Kidney (tissue), 14 donors: Measurements from ENCODE around the gene MCRS1. TPM values are rescaled to one million over a fixed set of nuclear protein-coding genes. Genes with fewer than 3 reads are reported as not detected.

Experiments used
- DNase-seq, 5 donors: peaks; one replicate each; pipeline ENCODE4 v3.0.0-alpha.2; 2013 to 2020
- FAIRE-seq: peaks from 2 replicates; lab custom pipeline; 2012; peaks lifted over from hg19 to GRCh38; lab: Jason Lieb, UNC
- H3K27ac ChIP-seq, 2 donors: one replicate each; pipeline ENCODE4 v1.7.0; 2013; ENCODE audit warnings: low read depth in 2 of 2, low read length in 2 of 2, inconsistent platforms in 1 of 2
- H3K27me3 ChIP-seq: one replicate; pipeline ENCODE4 v1.7.1; 2013; ENCODE audit warnings: low read length, inconsistent platforms; ENCODE audit not compliant: control insufficient read depth, insufficient read depth
- H3K36me3 ChIP-seq, 3 donors: one replicate each; pipeline versions ENCODE4 v1.7.0 to v1.7.1; 2013; ENCODE audit warnings: low read length in 3 of 3, control low read depth in 1 of 3, inconsistent platforms in 1 of 3; ENCODE audit not compliant: insufficient read depth in 3 of 3, control insufficient read depth in 2 of 3
- H3K4me1 ChIP-seq, 3 donors: one replicate each; pipeline versions ENCODE4 v1.7.0 to v1.7.1; 2013; ENCODE audit warnings: low read length in 3 of 3, inconsistent platforms in 1 of 3, low read depth in 1 of 3; ENCODE audit not compliant: control insufficient read depth in 2 of 3, insufficient read depth in 2 of 3
- H3K4me3 ChIP-seq, 3 donors: one replicate each; pipeline versions ENCODE4 v1.7.0 to v1.8.1; 2013; ENCODE audit warnings: low read length in 3 of 3, control low read depth in 1 of 3, inconsistent platforms in 1 of 3
- H3K9ac ChIP-seq, 3 donors: one replicate each; pipeline versions ENCODE4 v1.7.0 to v1.7.1; 2013; ENCODE audit warnings: low read length in 3 of 3, control low read depth in 1 of 3, inconsistent platforms in 1 of 3
- H3K9me3 ChIP-seq, 3 donors: one replicate each; pipeline versions ENCODE4 v1.7.0 to v1.7.1; 2013; ENCODE audit warnings: low read length in 3 of 3, control low read depth in 1 of 3, inconsistent platforms in 1 of 3; ENCODE audit not compliant: control insufficient read depth in 2 of 3, insufficient read depth in 1 of 3
- CTCF ChIP-seq: IDR thresholded peaks from 3 replicates; pipeline ENCODE4 v1.5.1; 2012; ENCODE audit warnings: mild to moderate bottlenecking, moderate library complexity, borderline replicate concordance; ENCODE audit not compliant: insufficient read depth; ENCODE audit errors: extremely low read depth
- intact Hi-C: fragments of 100-400 bp; cut with DNase I; formaldehyde crosslinking; loops from one replicate; pipeline ENCODE4 v1.11.1; 2022
- polyA plus RNA-seq: library from polyadenylated mRNA; stranded (reverse); fragments of 350-450 nt; fragmentation: Illumina TruSeq; extraction: RNeasy Lipid Tissue Mini Kit (QIAGEN cat#74804); gene quantifications from one replicate; pipeline ENCODE4 v1.2.3, GENCODE V29; 2014; ENCODE audit warnings: low read depth, low replicate concordance; ENCODE audit not compliant: insufficient read depth
- total RNA-seq: library from RNA; stranded (reverse); fragmentation: NEBNext Ultra II Directional; extraction: Animal tissue kit (Norgen Biotek cat#: 25700); gene quantifications from one replicate; pipeline ENCODE4 v1.2.1, GENCODE V29; 2021
- donor health status: control.
- donor health status: control.
- donor health status: control.
- donor health status: control.
- donor health status: control.
- donor health status: DM: yes; HTN: yes; CAD: no.
- donor health status: Normal renal cell carcinoma (clear cell type).

The MCRS1 gene
- total and polyA plus RNA-seq, 2 donors from 2014 or later: 60.4 to 66.8 TPM

GRCh38 chr12:49549735-49550692 is 17.9 kb downstream of the MCRS1 start:
- H3K36me3 ChIP-seq: no peaks in the 10 kb centered on the region
- intact Hi-C loops: no loop called here
- TF ChIP-seq CTCF: no peak
- peaks cover 0 to 11% (median 0%) of the 10 kb centered on the region in 3 donors for H3K4me1 ChIP-seq
- DNase-seq (peak in 2 of 5 donors; percentile 9 to 73), FAIRE-seq (no peak)
- no peak overlapping the region for H3K9ac ChIP-seq
- no peak overlapping the region for H3K27ac ChIP-seq
- no peaks in the 10 kb centered on the region for H3K9me3 ChIP-seq
- H3K27me3 ChIP-seq: peaks cover under 1% of the 10 kb centered on the region
- no peak overlapping the region for H3K4me3 ChIP-seq

GRCh38 chr12:49548822-49549648 is 18.9 kb downstream of the MCRS1 start:
- FAIRE-seq (no peak), DNase-seq (peak in 4 of 5 donors; percentile 48 to 81 (median 72))
- TF ChIP-seq CTCF: no peak
- no peaks in the 10 kb centered on the region for H3K9me3 ChIP-seq
- peaks cover 0 to 11% (median 0%) of the 10 kb centered on the region in 3 donors for H3K4me1 ChIP-seq
- peak overlapping the region in 1 of 3 donors; percentile 42 for H3K9ac ChIP-seq
- H3K27ac ChIP-seq: no peak overlapping the region
- peak overlapping the region in 2 of 3 donors; percentile 39 to 46 for H3K4me3 ChIP-seq
- H3K36me3 ChIP-seq: no peaks in the 10 kb centered on the region
- H3K27me3 ChIP-seq: peaks cover 3% of the 10 kb centered on the region
- intact Hi-C loops: no loop called here

GRCh38 chr12:49548481-49548821 is 19.5 kb downstream of the MCRS1 start:
- Histone ChIP-seq H3K27ac (no peak overlapping the region), H3K9ac (no peak overlapping the region), H3K9me3 (no peaks in the 10 kb centered on the region), H3K4me3 (peak overlapping the region in 1 of 3 donors; percentile 39), H3K4me1 (peaks cover 0 to 11% (median 0%) of the 10 kb centered on the region in 3 donors), H3K36me3 (no peaks in the 10 kb centered on the region), H3K27me3 (peaks cover 5% of the 10 kb centered on the region)
- FAIRE-seq (no peak), DNase-seq (no peak)
- intact Hi-C loops: no loop called here
- TF ChIP-seq CTCF: no peak
